ENCODE results near the gene HCFC1R1. TPM values are rescaled to one million over a fixed set of nuclear protein-coding genes. Genes with fewer than 3 reads are reported as not detected.

Gene HCFC1R1
- total and polyA plus RNA-seq, 8 donors, result 25.1 to 66.6 (median 32.8) TPM

- TF ChIP-seq CTCF (IDR thresholded peaks at IDR 0.05), result no peak
- Histone ChIP-seq H3K36me3 (no peaks in the 10 kb centered on the region), H3K27ac (no peak overlapping the region), H3K4me3 (no peak overlapping the region), H3K9me3 (no peaks in the 10 kb centered on the region), H3K4me1 (peaks cover 0 to 19% of the 10 kb centered on the region in 2 donors), H3K27me3 (peaks cover 36 to 98% of the 10 kb centered on the region in 2 donors)
- DNase-seq, result no peak
- ATAC-seq, result peak; percentile 27
- intact Hi-C loops (cut with DNase I), result no loop called here
These were observed 14.5 kb upstream of the HCFC1R1 start for GRCh38 chr16:3038256-3038655.

- Histone ChIP-seq H3K9me3 (no peaks in the 10 kb centered on the region), H3K4me1 (peaks cover 0 to 19% of the 10 kb centered on the region in 2 donors), H3K4me3 (peak within 1 kb of the TSS; percentile 34 to 40), H3K27ac (no peak within 1 kb of the TSS), H3K36me3 (no peaks in the 10 kb centered on the region), H3K27me3 (peaks cover 45 to 98% of the 10 kb centered on the region in 2 donors)
- intact Hi-C loops (cut with DNase I), result no loop called here
- peak; percentile 83 for ATAC-seq
- peak in 2 of 4 donors; percentile 36 to 88 for DNase-seq
- TF ChIP-seq CTCF (IDR thresholded peaks at IDR 0.05), result no peak
These were observed 13.1 kb upstream of the HCFC1R1 start, which contains the start of gene BICDL2 for GRCh38 chr16:3036726-3037315. Gene BICDL2 (minus strand): TSS chr16:3036944. CDS start chr16:3035496, 1,448 bp downstream.

- Histone ChIP-seq H3K9me3 (no peaks in the 10 kb centered on the region), H3K27ac (no peak overlapping the region), H3K27me3 (peaks cover 49 to 100% of the 10 kb centered on the region in 2 donors), H3K4me3 (peak overlapping the region; percentile 34 to 40), H3K36me3 (no peaks in the 10 kb centered on the region), H3K4me1 (peaks cover 0 to 19% of the 10 kb centered on the region in 2 donors)
- no peak for TF ChIP-seq CTCF (IDR thresholded peaks at IDR 0.05)
- intact Hi-C loops (cut with DNase I), result no loop called here
- DNase-seq (peak in 1 of 4 donors; percentile 90), ATAC-seq (peak; percentile 59)
These were observed 12.4 kb upstream of the HCFC1R1 start for GRCh38 chr16:3035972-3036725.

- ATAC-seq (no peak), DNase-seq (peak in 1 of 4 donors; percentile 58)
- Histone ChIP-seq H3K4me3 (peak overlapping the region in 1 of 2 donors; percentile 40), H3K9me3 (no peaks in the 10 kb centered on the region), H3K4me1 (peaks cover 0 to 19% of the 10 kb centered on the region in 2 donors), H3K27me3 (peaks cover 54 to 100% of the 10 kb centered on the region in 2 donors), H3K27ac (no peak overlapping the region), H3K36me3 (no peaks in the 10 kb centered on the region)
- no peak for TF ChIP-seq CTCF (IDR thresholded peaks at IDR 0.05)
- intact Hi-C loops (cut with DNase I), result no loop called here
These were observed 11.7 kb upstream of the HCFC1R1 start for GRCh38 chr16:3035289-3035971.

GRCh38 chr16:3032624-3033023 is 8.9 kb upstream of the HCFC1R1 start:
- H3K27ac ChIP-seq, result no peak overlapping the region
- H3K9me3 ChIP-seq, result no peaks in the 10 kb centered on the region
- H3K4me3 ChIP-seq, result no peak overlapping the region
- H3K27me3 ChIP-seq, result peaks cover 55 to 94% of the 10 kb centered on the region in 2 donors
- ATAC-seq, result no peak
- no peaks in the 10 kb centered on the region for H3K36me3 ChIP-seq
- intact Hi-C loops (cut with DNase I), result no loop called here
- no peak for DNase-seq
- H3K4me1 ChIP-seq, result peaks cover 0 to 43% of the 10 kb centered on the region in 2 donors
- TF ChIP-seq CTCF (IDR thresholded peaks at IDR 0.05), result no peak

Data from left lung (tissue), 10 donors.